Hepatocyte (in vitro differentiated cells): ENCODE results near the gene BICD1. TPM values are rescaled to one million over a fixed set of nuclear protein-coding genes. Genes with fewer than 3 reads are reported as not detected.
"Not testable (repeated sequence)": the region's sequence is repeated elsewhere in the genome, so short reads cannot be mapped to it uniquely, and the experiment has no call there.

Experiments
- DNase-seq: peaks from one replicate; pipeline ENCODE4 v3.0.0-alpha.2; 2016; ENCODE audit warnings: low spot score
- H2AFZ ChIP-seq: fragments of 200-600 bp; sonication (generic); 2 replicates; pipeline ENCODE4 v1.6.0; 2016; ENCODE audit warnings: antibody characterized with exemption, mild to moderate bottlenecking
- H3K27ac ChIP-seq: fragments of 200-600 bp; sonication (generic); 2 replicates; pipeline ENCODE4 v1.5.1; 2016; ENCODE audit warnings: mild to moderate bottlenecking
- H3K27me3 ChIP-seq: fragments of 200-600 bp; sonication (generic); 2 replicates; pipeline ENCODE4 v1.6.1; 2016
- H3K36me3 ChIP-seq: fragments of 200-600 bp; sonication (generic); replicated peaks from 2 replicates; pipeline ENCODE4 v1.5.1; 2016; ENCODE audit warnings: low read depth; ENCODE audit not compliant: insufficient read depth
- H3K4me1 ChIP-seq: fragments of 200-600 bp; sonication (generic); 2 replicates; pipeline ENCODE4 v1.5.1; 2016; ENCODE audit warnings: mild to moderate bottlenecking, moderate library complexity; ENCODE audit not compliant: insufficient read depth
- H3K4me2 ChIP-seq: fragments of 200-600 bp; sonication (generic); 2 replicates; pipeline ENCODE4 v1.6.0; 2016
- H3K4me3 ChIP-seq: fragments of 200-600 bp; sonication (generic); 2 replicates; pipeline ENCODE4 v1.5.1; 2016; ENCODE audit warnings: mild to moderate bottlenecking
- H3K79me2 ChIP-seq: fragments of 200-600 bp; sonication (generic); 2 replicates; pipeline ENCODE4 v1.6.0; 2017; ENCODE audit warnings: mild to moderate bottlenecking
- H3K9me2 ChIP-seq: fragments of 200-600 bp; sonication (generic); replicated peaks from 2 replicates; pipeline ENCODE4 v1.6.0; 2017; ENCODE audit warnings: mild to moderate bottlenecking; ENCODE audit not compliant: insufficient read depth
- H3K9me3 ChIP-seq: fragments of 200-600 bp; sonication (generic); 2 replicates; pipeline ENCODE4 v1.5.1; 2016; ENCODE audit warnings: low read depth, mild to moderate bottlenecking
- H4K20me1 ChIP-seq: fragments of 200-600 bp; sonication (generic); 2 replicates; pipeline ENCODE4 v1.6.0; 2016; ENCODE audit warnings: mild to moderate bottlenecking; ENCODE audit not compliant: insufficient read depth, poor library complexity, severe bottlenecking
- CTCF ChIP-seq: fragments of 200-600 bp; sonication (generic); IDR thresholded peaks from 2 replicates; pipeline ENCODE4 v1.5.1; 2016; ENCODE audit warnings: antibody characterized with exemption, mild to moderate bottlenecking; ENCODE audit not compliant: poor library complexity
- EZH2 ChIP-seq: fragments of 200-600 bp; sonication (generic); IDR thresholded peaks from 2 replicates; pipeline ENCODE4 v1.6.1; 2016; ENCODE audit warnings: antibody characterized with exemption, mild to moderate bottlenecking, borderline replicate concordance
- EZH2phosphoT487 ChIP-seq: fragments of 200-600 bp; sonication (generic); IDR thresholded peaks from one replicate; pipeline ENCODE4 v1.6.1; 2018; ENCODE audit warnings: antibody characterized with exemption, mild to moderate bottlenecking, low read depth, moderate library complexity; ENCODE audit not compliant: unreplicated experiment, severe bottlenecking
- WGBS: methylation state at CpG from one replicate; pipeline ENCODE4 v1.1.6; 2016; ENCODE audit warnings: low lambda C conversion rate; ENCODE audit errors: missing lambda C conversion rate; 5-methylcytosine and 5-hydroxymethylcytosine counted together
- polyA plus RNA-seq: library from polyadenylated mRNA; unstranded; fragments of >200 nt; fragmentation: Nextera tagmentation; extraction: Ambion mirVana; gene quantifications from 2 replicates; pipeline ENCODE4 v1.2.1, GENCODE V29; 2016
- total RNA-seq: library from RNA; depleted of rRNA; stranded (reverse); fragments of >200 nt; gene quantifications from 2 replicates; pipeline ENCODE4 v1.2.3, GENCODE V29; 2014

The BICD1 gene
- total and polyA plus RNA-seq, 2 experiments from 2014 or later: 19.7 to 23.6 TPM

- no peaks in the 10 kb centered on the region for H3K27me3 ChIP-seq
- H3K36me3 ChIP-seq: no peaks in the 10 kb centered on the region
- no peak overlapping the region for H3K27ac ChIP-seq
- no peak for DNase-seq
- no peak overlapping the region for H3K4me2 ChIP-seq
- WGBS: 82% methylated on average over 1 of the region's 1 CpG
- no peak overlapping the region for H2AFZ ChIP-seq
- H4K20me1 ChIP-seq: no peaks in the 10 kb centered on the region
- no peak overlapping the region for H3K4me3 ChIP-seq
- no peaks in the 10 kb centered on the region for H3K79me2 ChIP-seq
- H3K9me2 ChIP-seq: no peaks in the 10 kb centered on the region
- no peaks in the 10 kb centered on the region for H3K4me1 ChIP-seq
- no peaks in the 10 kb centered on the region for H3K9me3 ChIP-seq
- TF ChIP-seq EZH2phosphoT487 (no peak), CTCF (no peak), EZH2 (no peak)
These were observed 15.0 kb upstream of the BICD1 start for GRCh38 chr12:32091696-32092095.

- H3K9me2 ChIP-seq: no peaks in the 10 kb centered on the region
- DNase-seq: no peak
- H4K20me1 ChIP-seq: no peaks in the 10 kb centered on the region
- no peaks in the 10 kb centered on the region for H3K4me1 ChIP-seq
- H3K79me2 ChIP-seq: no peaks in the 10 kb centered on the region
- no peak overlapping the region for H2AFZ ChIP-seq
- no peaks in the 10 kb centered on the region for H3K36me3 ChIP-seq
- no peak overlapping the region for H3K4me3 ChIP-seq
- WGBS: 87% methylated on average over 4 of the region's 4 CpGs
- H3K9me3 ChIP-seq: no peaks in the 10 kb centered on the region
- H3K27ac ChIP-seq: no peak overlapping the region
- no peak overlapping the region for H3K4me2 ChIP-seq
- no peak for TF ChIP-seq CTCF
- no peaks in the 10 kb centered on the region for H3K27me3 ChIP-seq
These were observed 8.5 kb upstream of the BICD1 start for GRCh38 chr12:32098112-32098511.

GRCh38 chr12:32099275-32099674 lies 7.4 kb upstream of the BICD1 start:
- not testable (repeated sequence) for H2AFZ ChIP-seq, H3K4me1 ChIP-seq, H3K4me2 ChIP-seq, H3K9me3 ChIP-seq, H4K20me1 ChIP-seq, H3K27me3 ChIP-seq, H3K79me2 ChIP-seq, H3K36me3 ChIP-seq, H3K27ac ChIP-seq, DNase-seq, H3K4me3 ChIP-seq, H3K9me2 ChIP-seq
- WGBS: no CpG with 5 or more reads among the region's 1 CpG

- Histone ChIP-seq H3K9me2 (no peaks in the 10 kb centered on the region), H3K27me3 (no peaks in the 10 kb centered on the region), H3K36me3 (no peaks in the 10 kb centered on the region), H3K4me2 (no peak overlapping the region), H3K4me3 (no peak overlapping the region), H3K27ac (no peak overlapping the region), H4K20me1 (no peaks in the 10 kb centered on the region), H3K9me3 (no peaks in the 10 kb centered on the region), H2AFZ (no peak overlapping the region), H3K4me1 (no peaks in the 10 kb centered on the region), H3K79me2 (no peaks in the 10 kb centered on the region)
- WGBS: 88% methylated on average over 4 of the region's 4 CpGs
- TF ChIP-seq EZH2phosphoT487 (no peak), EZH2 (no peak), CTCF (no peak)
- no peak for DNase-seq
These were observed 6.3 kb upstream of the BICD1 start for GRCh38 chr12:32100361-32100760.
